ENCODE measurements around the gene LGI2.

Gene LGI2

GRCh38 chr4:24949970-24950369 is 80.8 kb downstream of the LGI2 start:
- Histone ChIP-seq H3K27me3 (replicated peaks; ENCODE audit: insufficient read depth, low read length) (no peaks in the 10 kb centered on the region), H3K4me3 (ENCODE audit: low read length) (no peak overlapping the region), H3K9me3 (replicated peaks; ENCODE audit: insufficient read depth, low read length) (no peaks in the 10 kb centered on the region), H2AFZ (ENCODE audit: low read length) (no peak overlapping the region), H3K9me2 (replicated peaks; ENCODE audit: insufficient read depth, low read length) (no peaks in the 10 kb centered on the region), H3K27ac (ENCODE audit: low read length) (no peak overlapping the region), H3K9ac (ENCODE audit: low read length) (no peak overlapping the region), H3K4me1 (ENCODE audit: low read length) (peaks cover 28% of the 10 kb centered on the region), H3K36me3 (replicated peaks; ENCODE audit: insufficient read depth, low read length) (no peaks in the 10 kb centered on the region), H3K4me2 (ENCODE audit: low read depth, low read length) (no peak overlapping the region), H3K79me2 (ENCODE audit: low read length) (no peaks in the 10 kb centered on the region), H3F3A (ENCODE audit: insufficient read depth, low read length) (peaks cover 16% of the 10 kb centered on the region), H4K20me1 (ENCODE audit: insufficient read depth, low read length) (no peaks in the 10 kb centered on the region)
- no peak for DNase-seq
- no peak for TF ChIP-seq EZH2 (optimal IDR thresholded peaks at IDR 0.05; ENCODE audit: low read depth, low read length)
- TF ChIP-seq CTCF (IDR thresholded peaks at IDR 0.05; ENCODE audit: low read length), result no peak
- no peak for TF ChIP-seq EZH2phosphoT487 (IDR thresholded peaks at IDR 0.05; ENCODE audit: low read length)

All from MM.1S (cell line).